H1 (cell line): ENCODE measurements around the gene BBS2. TPM values are rescaled to one million over a fixed set of nuclear protein-coding genes. Genes with fewer than 3 reads are reported as not detected.
A peak's percentile ranks its signal among the peaks of the same experiment; 100 is the strongest.

ENCODE experiments used
- CTCF ChIA-PET: fragments of 300-600 bp; sonication (Branson Sonifier 250); formaldehyde crosslinking; loops from one replicate; lab custom pipeline; 2021; ENCODE audit not compliant: partially characterized antibody; lab: Charles Lee
- POLR2A ChIA-PET: fragments of 300-600 bp; sonication (Branson Sonifier 250); formaldehyde crosslinking; loops from one replicate; lab custom pipeline; 2021; ENCODE audit warnings: inconsistent platforms; ENCODE audit not compliant: partially characterized antibody; lab: Charles Lee
- DNase-seq, 2 experiments: peaks; one replicate each; pipeline versions ENCODE4 v3.0.0 to v3.0.0-alpha.2; 2010 to 2022; ENCODE audit warnings: low spot score in 2 of 2, low read depth in 1 of 2, mixed read lengths in 1 of 2
- FAIRE-seq: peaks from 2 replicates; lab custom pipeline; 2011; peaks lifted over from hg19 to GRCh38; lab: Jason Lieb, UNC
- H2AFZ ChIP-seq: 2 replicates; pipeline ENCODE4 v1.8.1; 2012; ENCODE audit warnings: low read length, inconsistent platforms
- H2AK5ac ChIP-seq: 2 replicates; pipeline ENCODE4 v1.6.1; 2013; ENCODE audit warnings: low read depth, low read length
- H2BK120ac ChIP-seq: replicated peaks from 2 replicates; pipeline ENCODE3; 2013; ENCODE audit warnings: low read depth, low read length, inconsistent platforms
- H2BK12ac ChIP-seq: 2 replicates; pipeline ENCODE4 v1.6.1; 2013; ENCODE audit warnings: low read depth, low read length
- H2BK15ac ChIP-seq: 2 replicates; pipeline ENCODE4 v1.6.1; 2013; ENCODE audit warnings: low read length
- H2BK20ac ChIP-seq: 2 replicates; pipeline ENCODE4 v1.6.1; 2013; ENCODE audit warnings: low read length
- H2BK5ac ChIP-seq: 2 replicates; pipeline ENCODE4 v1.6.1; 2013; ENCODE audit warnings: low read depth, low read length
- H3K14ac ChIP-seq: 2 replicates; pipeline ENCODE4 v1.6.1; 2013; ENCODE audit warnings: inconsistent platforms; ENCODE audit not compliant: insufficient read length
- H3K18ac ChIP-seq: 2 replicates; pipeline ENCODE4 v1.6.1; 2013; ENCODE audit warnings: low read length; ENCODE audit errors: extremely low read depth
- H3K23ac ChIP-seq: 2 replicates; pipeline ENCODE4 v1.6.1; 2013; ENCODE audit warnings: inconsistent platforms; ENCODE audit not compliant: insufficient read length
- H3K23me2 ChIP-seq: 2 replicates; pipeline ENCODE4 v1.6.1; 2013; ENCODE audit warnings: low read depth, low read length
- H3K27ac ChIP-seq: 2 replicates; pipeline ENCODE4 v1.6.1; 2011; ENCODE audit warnings: low read depth, low read length, inconsistent platforms
- H3K27me3 ChIP-seq, 4 experiments: replicated peaks in 1 of 4; 1 replicate in 1 of 4; 2 replicates in 3 of 4; pipeline versions ENCODE4 v1.6.1 to v1.8.1; 2011 to 2013; ENCODE audit warnings: low read length in 3 of 4, mild to moderate bottlenecking in 3 of 4, inconsistent platforms in 2 of 4, mixed read lengths in 2 of 4, moderate library complexity in 1 of 4; ENCODE audit not compliant: control insufficient read depth in 3 of 4, insufficient read depth in 3 of 4; ENCODE audit errors: extremely low read depth in 1 of 4
- H3K36me3 ChIP-seq, 4 experiments: 2 replicates each; pipeline versions ENCODE4 v1.6.1 to v1.8.1; 2011 to 2013; ENCODE audit warnings: mild to moderate bottlenecking in 4 of 4, low read length in 3 of 4, moderate library complexity in 2 of 4, control low read depth in 1 of 4, inconsistent platforms in 1 of 4; ENCODE audit not compliant: insufficient read depth in 4 of 4, control insufficient read depth in 2 of 4
- H3K4ac ChIP-seq: replicated peaks from 2 replicates; pipeline ENCODE3; 2013; ENCODE audit warnings: low read length, low read depth, mixed read lengths, inconsistent platforms; ENCODE audit not compliant: insufficient read length
- H3K4me1 ChIP-seq, 4 experiments: replicated peaks in 1 of 4; 1 replicate in 1 of 4; 2 replicates in 3 of 4; pipeline versions ENCODE4 v1.6.1 to v1.8.1; 2011 to 2013; ENCODE audit warnings: low read length in 3 of 4, inconsistent platforms in 2 of 4, mixed read lengths in 1 of 4; ENCODE audit not compliant: insufficient read depth in 4 of 4, control insufficient read depth in 3 of 4
- H3K4me2 ChIP-seq, 2 experiments: 2 replicates each; pipeline versions ENCODE4 v1.6.1 to v1.8.1; 2011 to 2013; ENCODE audit warnings: low read depth in 2 of 2, low read length in 2 of 2, control low read depth in 1 of 2, inconsistent platforms in 1 of 2, mild to moderate bottlenecking in 1 of 2; ENCODE audit not compliant: insufficient read depth in 1 of 2
- H3K4me3 ChIP-seq, 4 experiments: fragments of 200-600, 300-600 bp in 1 of 4; sonication (generic), shearing (Covaris generic), sonication (Bioruptor Twin) in 1 of 4; 2 replicates each; pipeline versions ENCODE4 v1.5.1 to v1.8.1; 2011 to 2016; ENCODE audit warnings: low read length in 4 of 4, low read depth in 3 of 4, control low read depth in 2 of 4, inconsistent platforms in 2 of 4, mild to moderate bottlenecking in 2 of 4, mixed read lengths in 1 of 4, moderate library complexity in 1 of 4; ENCODE audit not compliant: insufficient read depth in 2 of 4; ENCODE audit errors: extremely low read depth in 1 of 4
- H3K56ac ChIP-seq: replicated peaks from 2 replicates; pipeline ENCODE3; 2013; ENCODE audit warnings: low read depth, mild to moderate bottlenecking, mixed read lengths, low read length, inconsistent platforms; ENCODE audit not compliant: insufficient read length
- H3K79me1 ChIP-seq: 2 replicates; pipeline ENCODE4 v1.6.1; 2013; ENCODE audit warnings: low read depth, low read length, control low read depth
- H3K79me2 ChIP-seq, 2 experiments: 2 replicates each; pipeline versions ENCODE4 v1.6.1 to v1.8.1; 2012 to 2013; ENCODE audit warnings: low read length in 2 of 2, mild to moderate bottlenecking in 2 of 2, inconsistent platforms in 1 of 2; ENCODE audit not compliant: insufficient read depth in 2 of 2, control insufficient read depth in 1 of 2
- H3K9ac ChIP-seq, 4 experiments: replicated peaks in 1 of 4; 1 replicate in 1 of 4; 2 replicates in 3 of 4; pipeline versions ENCODE4 v1.6.1 to v1.8.1; 2011 to 2013; ENCODE audit warnings: low read depth in 3 of 4, low read length in 3 of 4, control low read depth in 2 of 4, mild to moderate bottlenecking in 2 of 4, moderate library complexity in 2 of 4, inconsistent platforms in 1 of 4; ENCODE audit errors: extremely low read depth in 1 of 4
- H3K9me3 ChIP-seq, 2 experiments: 2 replicates each; pipeline versions ENCODE4 v1.6.1 to v1.8.1; 2012 to 2013; ENCODE audit warnings: mild to moderate bottlenecking in 2 of 2, moderate library complexity in 2 of 2, control low read depth in 1 of 2, inconsistent platforms in 1 of 2, low read depth in 1 of 2, low read length in 1 of 2, mixed read lengths in 1 of 2; ENCODE audit not compliant: insufficient read depth in 2 of 2
- H4K20me1 ChIP-seq, 2 experiments: replicated peaks in 1 of 2; 2 replicates each; pipeline versions ENCODE3 to v1.8.1; 2011 to 2013; ENCODE audit warnings: inconsistent platforms in 2 of 2, low read length in 2 of 2, mild to moderate bottlenecking in 1 of 2; ENCODE audit not compliant: insufficient read depth in 2 of 2, control insufficient read depth in 1 of 2
- H4K5ac ChIP-seq: 2 replicates; pipeline ENCODE4 v1.6.1; 2013; ENCODE audit warnings: low read length, low read depth, mixed read lengths, inconsistent platforms; ENCODE audit not compliant: insufficient read length
- H4K8ac ChIP-seq: 2 replicates; pipeline ENCODE4 v1.8.0; 2013; ENCODE audit warnings: mild to moderate bottlenecking, moderate library complexity, low read length, inconsistent platforms; ENCODE audit not compliant: insufficient read depth; ENCODE audit errors: extremely low read depth
- H4K91ac ChIP-seq: replicated peaks from 2 replicates; pipeline ENCODE3; 2013; ENCODE audit warnings: low read length, mixed read lengths, inconsistent platforms; ENCODE audit not compliant: insufficient read length
- CEBPB ChIP-seq: IDR thresholded peaks from 2 replicates; pipeline ENCODE4 v1.6.1; 2012; ENCODE audit warnings: low read depth, low read length
- RAD21 ChIP-seq, 2 experiments: IDR thresholded peaks in 1 of 2; conservative IDR thresholded peaks in 1 of 2; 2 replicates each; pipeline ENCODE4 v1.6.1; 2011; ENCODE audit warnings: low read depth in 2 of 2, low read length in 2 of 2, improper control_type of control experiment in 1 of 2, inconsistent platforms in 1 of 2, mild to moderate bottlenecking in 1 of 2, moderate library complexity in 1 of 2
- RNF2 ChIP-seq: fragments of 200-900, 300-1000 bp; sonication (generic); IDR thresholded peaks from 2 replicates; pipeline ENCODE4 v1.7.1; 2016; ENCODE audit warnings: borderline replicate concordance, low read depth, mild to moderate bottlenecking, antibody characterized with exemption, low read length; ENCODE audit not compliant: poor library complexity, severe bottlenecking; ENCODE audit errors: missing control alignments
- TEAD4 ChIP-seq: IDR thresholded peaks from 2 replicates; pipeline ENCODE4 v1.6.1; 2012; ENCODE audit warnings: low read depth, low read length, inconsistent platforms, mixed read lengths
- WGBS, 2 experiments: shearing (Covaris generic) in 1 of 2; methylation state at CpG; one replicate each; pipeline versions ENCODE4 v1.1.6 to v1.1.7; 2013 to 2015; ENCODE audit warnings: low lambda C conversion rate in 2 of 2, mixed read lengths in 2 of 2, inconsistent platforms in 1 of 2, low coverage in 1 of 2, missing lambda C conversion rate in 1 of 2; ENCODE audit not compliant: insufficient replicate concordance in 2 of 2, insufficient coverage in 1 of 2, insufficient read length in 1 of 2; ENCODE audit errors: extremely low coverage in 1 of 2, missing lambda C conversion rate in 1 of 2; 5-methylcytosine and 5-hydroxymethylcytosine counted together
- polyA plus RNA-seq, 7 experiments: library from polyadenylated mRNA; depleted of rRNA in 3 of 7; stranded (reverse) in 5 of 7; unstranded in 2 of 7; fragments of >200 nt in 5 of 7; fragments of 200-250 nt in 2 of 7; gene quantifications; 1 replicate in 5 of 7; 2 replicates in 1 of 7; 4 replicates in 1 of 7; pipeline versions ENCODE4 v1.2.1 to v1.2.3, GENCODE V29; 2011 to 2013; ENCODE audit warnings: missing spikeins in 2 of 7, mixed read lengths in 2 of 7
- total RNA-seq: library from RNA; stranded (reverse); fragmentation: NEBNext Ultra II Directional; extraction: Animal tissue kit (Norgen Biotek cat#: 25700); gene quantifications from 2 replicates; pipeline ENCODE4 v1.2.1, GENCODE V29; 2021

Gene BBS2
- total and polyA plus RNA-seq, 2 of the 8 experiments (the other 6 are each of a cell fraction or from before 2014, with no cell fraction given) = 12.3 to 15.1 TPM

GRCh38 chr16:56493126-56493525 lies 26.7 kb downstream of the BBS2 start:
- ChIA-PET CTCF (no interaction called here), POLR2A (no interaction called here)
- DNase-seq (no peak), FAIRE-seq (no peak)
- Histone ChIP-seq H3K9me3 (no peaks in the 10 kb centered on the region), H4K8ac (no peak overlapping the region), H3K23me2 (no peaks in the 10 kb centered on the region), H2BK5ac (no peak overlapping the region), H4K91ac (no peak overlapping the region), H3K23ac (no peak overlapping the region), H2BK120ac (no peak overlapping the region), H2BK20ac (no peak overlapping the region), H3K56ac (no peak overlapping the region), H4K20me1 (no peaks in the 10 kb centered on the region), H3K79me2 (no peaks in the 10 kb centered on the region), H3K18ac (no peak overlapping the region), H2BK12ac (no peak overlapping the region), H3K4me2 (no peak overlapping the region), H3K9ac (no peak overlapping the region), H3K27me3 (no peaks in the 10 kb centered on the region), H2AFZ (no peak overlapping the region), H2BK15ac (no peak overlapping the region), H2AK5ac (no peak overlapping the region), H3K4me1 (no peaks in the 10 kb centered on the region), H3K36me3 (no peaks in the 10 kb centered on the region), H3K4ac (no peak overlapping the region), H3K14ac (no peak overlapping the region), H3K4me3 (no peak overlapping the region), H4K5ac (no peak overlapping the region), H3K27ac (no peak overlapping the region), H3K79me1 (no peaks in the 10 kb centered on the region)
- 100% methylated on average over 2 of the region's 2 CpGs; no CpG with 5 or more reads in 1 of the 2 experiments for WGBS, 2 experiments
- no peak for TF ChIP-seq RAD21 (IDR thresholded peaks at IDR 0.05 in 1 of 2, conservative IDR thresholded peaks at IDR 0.05 in 1 of 2; ENCODE audit: low read depth in 2 of 2, low read length in 2 of 2)
- no peak for TF ChIP-seq RNF2
- peak; percentile 42; the same call in 1 of the 2 replicates for TF ChIP-seq CEBPB
- 0 out of 2 replicates have a peak, but pooled peaks have one; percentile 9 for TF ChIP-seq TEAD4
